GM12874 (cell line): ENCODE results near the gene THADA.

ENCODE experiments used
- CTCF ChIP-seq: IDR thresholded peaks from 2 replicates; pipeline ENCODE4 v1.5.1; 2011; ENCODE audit warnings: low read depth, mild to moderate bottlenecking, control low read depth, low read length, moderate library complexity; ENCODE audit not compliant: insufficient read depth

THADA gene

GRCh38 chr2:43379494-43379893 is 216.3 kb downstream of the THADA start:
- no peak for TF ChIP-seq CTCF

- no peak for TF ChIP-seq CTCF
Observed at GRCh38 chr2:43377327-43377726, 218.5 kb downstream of the THADA start.

- TF ChIP-seq CTCF: no peak
Observed at GRCh38 chr2:43376523-43377198, 219.2 kb downstream of the THADA start.

- TF ChIP-seq CTCF: no peak
Observed at GRCh38 chr2:43375746-43376522, 219.9 kb downstream of the THADA start.

- TF ChIP-seq CTCF: no peak
Observed at GRCh38 chr2:43372416-43373081, 223.3 kb downstream of the THADA start.

- TF ChIP-seq CTCF: no peak
Observed at GRCh38 chr2:43370705-43371104, 225.1 kb downstream of the THADA start.

GRCh38 chr2:43370146-43370545 is 225.7 kb downstream of the THADA start:
- TF ChIP-seq CTCF: no peak
